C4-2B (cell line): ENCODE data around the gene CNPY3.
A peak's percentile ranks its signal among the peaks of the same experiment; 100 is the strongest.

Experiments
- H3K27ac ChIP-seq: fragments of 450-650 bp; 2 replicates; pipeline ENCODE4 v1.5.1; 2017
- CTCF ChIP-seq: fragments of 450-650 bp; conservative IDR thresholded peaks from 2 replicates; pipeline ENCODE4 v1.5.1; 2017; ENCODE audit warnings: mild to moderate bottlenecking
- ZFX ChIP-seq: fragments of 450-650 bp; IDR thresholded peaks from 2 replicates; pipeline ENCODE4 v1.6.1; 2017

The CNPY3 gene

GRCh38 chr6:42984001-42984923 is 55.0 kb downstream of the CNPY3 start, which contains the start of gene PPP2R5D:
TSS of gene PPP2R5D (plus strand) at chr6:42984570. CDS start at chr6:42984678, 108 bp downstream.
- no peak for TF ChIP-seq CTCF
- peak; percentile 51; the same call in 1 of the 2 replicates for TF ChIP-seq ZFX
- H3K27ac ChIP-seq: peak within 1 kb of the TSS; percentile 87

GRCh38 chr6:42984924-42985475 is 55.7 kb downstream of the CNPY3 start:
- TF ChIP-seq ZFX (no peak), CTCF (no peak)
- H3K27ac ChIP-seq: peak overlapping the region; percentile 87

GRCh38 chr6:42987533-42988451 is 58.5 kb downstream of the CNPY3 start:
- no peak overlapping the region for H3K27ac ChIP-seq
- TF ChIP-seq ZFX (no peak), CTCF (no peak)

GRCh38 chr6:42988486-42989020 is 59.3 kb downstream of the CNPY3 start:
- TF ChIP-seq CTCF (no peak), ZFX (no peak)
- H3K27ac ChIP-seq: no peak overlapping the region
